ENCODE results near the gene EXOC6B.

- TF ChIP-seq EZH2 (IDR thresholded peaks at IDR 0.05; ENCODE audit: low read depth, low read length, severe bottlenecking) (no peak), JUN (IDR thresholded peaks at IDR 0.05; ENCODE audit: low read depth, low read length) (no peak), POU5F1 (IDR thresholded peaks at IDR 0.05; ENCODE audit: low read depth, low read length) (no peak), CBX8 (IDR thresholded peaks at IDR 0.05; ENCODE audit: borderline replicate concordance, low read depth, low read length) (no peak), EP300 (IDR thresholded peaks at IDR 0.05; ENCODE audit: borderline replicate concordance in 1 of 2, low read depth in 2 of 2, low read length in 2 of 2) (no peak), BRCA1 (IDR thresholded peaks at IDR 0.05; ENCODE audit: low read depth, low read length) (no peak), POLR2A (IDR thresholded peaks at IDR 0.05; ENCODE audit: control extremely low read depth in 1 of 2, low read depth in 2 of 2, low read length in 2 of 2) (no peak), CTCF (IDR thresholded peaks at IDR 0.05; ENCODE audit: control extremely low read depth in 1 of 3, insufficient read depth in 1 of 3, low read depth in 1 of 3, low read length in 3 of 3) (no peak), SIN3A (conservative IDR thresholded peaks at IDR 0.05 in 1 of 2, IDR thresholded peaks at IDR 0.05 in 1 of 2; ENCODE audit: low read depth in 1 of 2, low read length in 2 of 2) (no peak), MAX (IDR thresholded peaks at IDR 0.05) (no peak), CEBPB (IDR thresholded peaks at IDR 0.05; ENCODE audit: low read depth, low read length) (no peak)
Observed at GRCh38 chr2:72208225-72208624, 617.6 kb downstream of the EXOC6B start.
